ENCODE results near the gene UPP2. TPM values are rescaled to one million over a fixed set of nuclear protein-coding genes. Genes with fewer than 3 reads are reported as not detected.

The UPP2 gene
- total and polyA plus RNA-seq, 2 experiments from 2014 or later = not detected

DNA sequence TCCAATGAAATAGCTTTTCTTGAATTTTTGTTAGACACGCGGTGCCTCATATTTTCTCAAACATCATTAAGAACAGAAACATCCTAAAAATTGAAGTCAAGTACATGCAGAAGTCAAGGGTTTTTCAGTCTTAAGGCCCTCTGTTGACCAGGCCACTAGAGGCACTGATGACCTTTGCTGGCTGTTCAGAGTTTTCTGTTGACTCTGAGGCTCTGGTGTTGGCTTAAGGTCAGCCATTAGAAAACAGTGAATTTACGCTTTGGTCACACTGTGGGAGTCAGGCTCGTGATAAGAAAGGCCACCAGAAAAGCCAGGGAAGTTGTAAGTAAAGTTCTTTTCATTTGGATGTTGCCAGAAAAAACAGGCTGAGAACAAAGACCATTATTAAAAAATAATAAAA is 5.8 kb upstream of the UPP2 start:
- no peaks in the 10 kb centered on the region for H3K27me3 ChIP-seq
- DNase-seq (ENCODE audit: low read depth in 1 of 2, low spot score in 1 of 2) = no peak
- H3K4me3 ChIP-seq = no peak overlapping the region
- no peak overlapping the region for H3K27ac ChIP-seq
- no peaks in the 10 kb centered on the region for H3K9me3 ChIP-seq (ENCODE audit: low read depth)
- no peaks in the 10 kb centered on the region for H3K36me3 ChIP-seq
- TF ChIP-seq, protein P1, sequence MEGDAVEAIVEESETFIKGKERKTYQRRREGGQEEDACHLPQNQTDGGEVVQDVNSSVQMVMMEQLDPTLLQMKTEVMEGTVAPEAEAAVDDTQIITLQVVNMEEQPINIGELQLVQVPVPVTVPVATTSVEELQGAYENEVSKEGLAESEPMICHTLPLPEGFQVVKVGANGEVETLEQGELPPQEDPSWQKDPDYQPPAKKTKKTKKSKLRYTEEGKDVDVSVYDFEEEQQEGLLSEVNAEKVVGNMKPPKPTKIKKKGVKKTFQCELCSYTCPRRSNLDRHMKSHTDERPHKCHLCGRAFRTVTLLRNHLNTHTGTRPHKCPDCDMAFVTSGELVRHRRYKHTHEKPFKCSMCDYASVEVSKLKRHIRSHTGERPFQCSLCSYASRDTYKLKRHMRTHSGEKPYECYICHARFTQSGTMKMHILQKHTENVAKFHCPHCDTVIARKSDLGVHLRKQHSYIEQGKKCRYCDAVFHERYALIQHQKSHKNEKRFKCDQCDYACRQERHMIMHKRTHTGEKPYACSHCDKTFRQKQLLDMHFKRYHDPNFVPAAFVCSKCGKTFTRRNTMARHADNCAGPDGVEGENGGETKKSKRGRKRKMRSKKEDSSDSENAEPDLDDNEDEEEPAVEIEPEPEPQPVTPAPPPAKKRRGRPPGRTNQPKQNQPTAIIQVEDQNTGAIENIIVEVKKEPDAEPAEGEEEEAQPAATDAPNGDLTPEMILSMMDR (IDR thresholded peaks at IDR 0.05; ENCODE audit: low read depth, low read length) = no peak
- H3K4me1 ChIP-seq (ENCODE audit: low read depth) = no peaks in the 10 kb centered on the region

DNA sequence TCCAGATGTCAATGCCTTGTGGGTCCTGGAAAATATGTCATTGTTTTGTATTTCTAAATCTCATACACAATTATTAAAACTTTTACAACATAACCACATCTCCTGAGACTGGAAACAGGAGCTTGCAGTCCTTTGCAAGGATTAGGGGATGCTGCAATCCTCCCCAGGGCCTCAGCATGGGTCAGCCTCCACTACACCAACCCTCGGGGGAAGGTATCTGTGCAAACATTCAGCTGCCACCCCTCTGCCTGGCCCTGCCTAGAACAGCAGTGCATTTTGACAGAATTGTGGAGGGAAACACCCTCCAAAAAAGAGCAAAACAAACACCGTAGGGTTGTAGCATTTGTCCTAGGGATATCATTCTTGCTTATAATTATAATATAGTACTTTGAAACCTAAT is 4.2 kb upstream of the UPP2 start:
- H3K4me1 ChIP-seq (ENCODE audit: low read depth) = no peaks in the 10 kb centered on the region
- no peak overlapping the region for H3K4me3 ChIP-seq
- no peaks in the 10 kb centered on the region for H3K36me3 ChIP-seq
- no peaks in the 10 kb centered on the region for H3K9me3 ChIP-seq (ENCODE audit: low read depth)
- TF ChIP-seq, protein P1 (IDR thresholded peaks at IDR 0.05; ENCODE audit: low read depth, low read length) = no peak
- DNase-seq (ENCODE audit: low read depth in 1 of 2, low spot score in 1 of 2) = no peak
- H3K27me3 ChIP-seq = no peaks in the 10 kb centered on the region
- no peak overlapping the region for H3K27ac ChIP-seq

DNA sequence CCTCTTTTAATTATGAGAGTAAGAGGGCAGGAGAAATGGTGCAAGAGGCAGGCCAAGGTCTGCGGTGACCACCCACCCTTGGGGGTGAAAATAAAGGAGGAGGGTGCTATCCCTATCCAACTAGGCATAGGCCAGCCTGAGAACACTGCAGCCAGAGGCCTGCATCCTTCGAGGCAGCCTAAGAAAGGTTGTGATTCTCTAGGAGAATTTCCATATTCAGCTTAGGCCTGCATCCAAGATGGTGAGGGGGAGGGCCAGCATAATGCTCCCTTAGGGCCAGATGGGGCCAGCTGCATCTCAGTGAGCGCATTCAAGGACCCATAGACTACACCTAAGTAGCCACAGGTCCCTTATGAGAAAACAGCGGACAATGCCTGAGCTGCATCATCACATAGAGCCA is 3.5 kb upstream of the UPP2 start:
- H3K4me1 ChIP-seq (ENCODE audit: low read depth) = no peaks in the 10 kb centered on the region
- TF ChIP-seq, protein P1 (IDR thresholded peaks at IDR 0.05; ENCODE audit: low read depth, low read length) = no peak
- H3K27me3 ChIP-seq = no peaks in the 10 kb centered on the region
- DNase-seq (ENCODE audit: low read depth in 1 of 2, low spot score in 1 of 2) = no peak
- no peak overlapping the region for H3K27ac ChIP-seq
- H3K36me3 ChIP-seq = no peaks in the 10 kb centered on the region
- no peaks in the 10 kb centered on the region for H3K9me3 ChIP-seq (ENCODE audit: low read depth)
- H3K4me3 ChIP-seq = no peak overlapping the region

DNA sequence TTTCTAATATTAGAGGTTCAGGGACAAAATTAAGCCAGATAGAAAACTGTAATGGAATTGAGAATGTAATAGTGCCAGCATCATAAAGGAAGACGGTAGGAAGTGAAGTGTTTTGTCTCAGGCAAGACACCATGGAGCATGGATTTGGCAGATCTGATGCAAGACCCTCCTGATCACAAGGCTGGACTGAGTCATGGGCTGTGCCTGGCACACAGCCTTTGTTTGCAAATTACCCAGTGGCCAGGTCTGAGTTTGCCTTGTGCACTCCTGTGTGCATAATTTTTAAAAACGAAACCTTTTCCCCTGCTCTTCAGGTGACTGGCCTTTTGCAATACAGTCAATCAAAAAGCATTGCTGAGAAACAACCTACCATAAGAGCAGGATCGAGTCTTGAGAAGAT is 2.0 kb upstream of the UPP2 start:
- peak in 1 of 2 donors; percentile 13 for DNase-seq (ENCODE audit: low read depth in 1 of 2, low spot score in 1 of 2)
- TF ChIP-seq, protein P1 (IDR thresholded peaks at IDR 0.05; ENCODE audit: low read depth, low read length) = no peak
- no peak overlapping the region for H3K27ac ChIP-seq
- no peaks in the 10 kb centered on the region for H3K36me3 ChIP-seq
- H3K4me1 ChIP-seq (ENCODE audit: low read depth) = no peaks in the 10 kb centered on the region
- H3K27me3 ChIP-seq = no peaks in the 10 kb centered on the region
- H3K4me3 ChIP-seq = no peak overlapping the region
- H3K9me3 ChIP-seq (ENCODE audit: low read depth) = no peaks in the 10 kb centered on the region

DNA sequence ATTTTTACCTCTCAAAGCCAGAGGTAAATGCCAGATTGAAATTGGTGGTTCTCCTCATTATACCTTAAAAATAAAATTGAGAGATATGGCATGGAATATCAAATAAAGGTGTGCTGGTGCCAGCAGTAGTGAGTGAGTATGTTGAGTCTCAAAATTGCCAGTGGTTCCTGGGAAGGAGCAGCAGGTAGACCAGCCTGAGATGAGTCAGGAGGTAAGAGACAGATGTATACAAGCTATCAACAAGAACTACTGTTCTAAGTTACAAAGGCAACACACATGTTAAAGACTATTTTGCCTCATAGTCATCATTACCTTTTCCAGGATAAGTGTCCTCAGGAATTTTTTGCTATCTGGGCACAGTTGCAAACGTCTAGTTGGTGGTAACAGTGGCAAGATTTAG is 1.3 kb upstream of the UPP2 start:
- H3K36me3 ChIP-seq = no peaks in the 10 kb centered on the region
- TF ChIP-seq, protein P1 (IDR thresholded peaks at IDR 0.05; ENCODE audit: low read depth, low read length) = no peak
- H3K4me3 ChIP-seq = no peak overlapping the region
- no peaks in the 10 kb centered on the region for H3K9me3 ChIP-seq (ENCODE audit: low read depth)
- no peak for DNase-seq (ENCODE audit: low read depth in 1 of 2, low spot score in 1 of 2)
- no peak overlapping the region for H3K27ac ChIP-seq
- no peaks in the 10 kb centered on the region for H3K27me3 ChIP-seq
- H3K4me1 ChIP-seq (ENCODE audit: low read depth) = no peaks in the 10 kb centered on the region

DNA sequence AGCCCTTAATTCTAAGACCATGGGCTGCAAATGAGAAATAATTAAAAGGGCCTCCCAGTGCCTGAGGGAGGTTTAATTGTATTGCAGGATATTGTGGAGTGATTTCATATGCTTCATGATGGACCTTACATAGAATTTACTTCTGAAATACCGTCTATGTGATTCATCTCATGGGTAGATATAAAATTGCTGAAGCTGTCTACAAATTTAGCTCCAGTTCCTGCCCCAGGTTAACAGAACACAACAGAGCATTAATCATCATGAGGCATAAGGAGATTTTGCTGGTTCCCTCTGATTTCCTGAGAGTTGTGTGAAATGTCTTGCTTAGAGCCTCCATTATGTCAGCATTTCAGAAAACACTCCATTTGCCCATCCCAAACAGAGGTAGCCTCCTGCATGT is 770 bp downstream of the UPP2 start:
- no peaks in the 10 kb centered on the region for H3K4me1 ChIP-seq (ENCODE audit: low read depth)
- TF ChIP-seq, protein P1 (IDR thresholded peaks at IDR 0.05; ENCODE audit: low read depth, low read length) = no peak
- no peak for DNase-seq (ENCODE audit: low read depth in 1 of 2, low spot score in 1 of 2)

More for the DNA sequence above, 770 bp downstream of the UPP2 start:
- Histone ChIP-seq H3K27ac (no peak overlapping the region), H3K9me3 (ENCODE audit: low read depth) (no peaks in the 10 kb centered on the region), H3K36me3 (no peaks in the 10 kb centered on the region), H3K4me3 (no peak overlapping the region), H3K27me3 (no peaks in the 10 kb centered on the region)

Data from cardiac muscle cell (in vitro differentiated cells and primary cell).